NCI-H1694 (cell line): ENCODE results near the gene FES.

ENCODE experiments used
- DNase-seq: peaks from one replicate; lab custom pipeline; 2025; lab: John Stamatoyannopoulos, UW

Gene FES

DNA sequence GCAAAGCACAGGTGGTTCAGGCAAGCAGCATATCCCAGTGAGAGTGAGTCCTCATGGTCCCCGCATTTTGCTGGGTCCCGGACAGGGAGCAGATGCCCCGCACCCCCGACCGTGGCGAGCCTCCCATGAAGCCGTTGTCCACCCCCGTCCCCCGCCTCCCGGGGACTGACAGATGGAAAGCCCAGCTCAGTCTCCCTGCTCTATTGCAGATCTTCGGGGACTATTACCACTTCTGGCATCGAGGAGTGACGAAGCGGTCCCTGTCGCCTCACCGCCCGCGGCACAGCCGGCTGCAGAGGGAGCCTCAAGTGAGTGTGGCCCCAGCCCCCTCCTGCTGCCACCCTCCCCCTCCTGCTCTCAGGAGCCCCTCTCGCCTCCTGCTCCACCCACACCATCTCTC is 8.3 kb upstream of the FES start:
- no peak for DNase-seq

DNA sequence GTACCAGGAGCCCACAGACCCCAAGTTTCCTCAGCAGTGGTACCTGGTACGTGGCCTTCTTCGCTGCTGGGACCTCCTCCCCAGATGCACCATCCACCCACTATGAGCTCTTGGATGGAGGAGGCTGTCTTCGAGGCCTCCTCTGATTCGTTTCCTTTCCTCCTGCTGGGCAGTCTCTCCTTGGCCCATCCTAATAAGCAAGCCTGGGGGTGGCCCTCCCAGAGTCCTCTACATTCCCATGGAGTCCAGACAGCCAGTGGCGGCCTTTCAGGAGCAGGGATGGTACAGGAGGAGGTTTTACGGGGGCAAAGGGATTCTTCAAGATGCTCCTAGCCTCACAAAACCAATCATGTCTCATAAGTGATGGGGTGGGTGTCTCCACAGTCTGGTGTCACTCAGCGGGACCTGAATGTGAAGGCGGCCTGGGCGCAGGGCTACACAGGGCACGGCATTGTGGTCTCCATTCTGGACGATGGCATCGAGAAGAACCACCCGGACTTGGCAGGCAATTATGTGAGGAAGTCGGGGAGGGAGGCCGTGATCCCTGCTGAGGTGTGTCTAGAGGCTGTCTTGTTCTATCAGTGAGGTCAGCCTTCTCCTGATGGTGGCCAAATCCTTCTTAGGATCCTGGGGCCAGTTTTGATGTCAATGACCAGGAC is 7.7 kb upstream of the FES start:
- DNase-seq, result no peak

DNA sequence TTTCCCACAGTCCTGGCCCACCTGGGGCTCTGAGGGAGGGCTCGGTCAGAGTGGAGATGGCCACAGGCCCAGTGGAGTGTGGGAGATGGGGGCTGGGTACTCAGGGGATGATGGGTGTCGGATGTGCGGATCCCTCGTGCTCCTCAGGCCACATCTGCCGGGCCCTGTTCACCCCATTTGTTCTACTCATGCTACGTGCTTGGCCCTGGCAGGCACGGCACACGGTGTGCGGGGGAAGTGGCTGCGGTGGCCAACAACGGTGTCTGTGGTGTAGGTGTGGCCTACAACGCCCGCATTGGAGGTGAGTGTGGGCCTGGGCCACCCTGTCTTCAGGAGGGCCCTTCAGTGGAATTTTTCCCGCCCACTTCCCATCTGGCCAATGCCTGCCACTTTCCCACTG is 7.0 kb upstream of the FES start:
- DNase-seq, result no peak

DNA sequence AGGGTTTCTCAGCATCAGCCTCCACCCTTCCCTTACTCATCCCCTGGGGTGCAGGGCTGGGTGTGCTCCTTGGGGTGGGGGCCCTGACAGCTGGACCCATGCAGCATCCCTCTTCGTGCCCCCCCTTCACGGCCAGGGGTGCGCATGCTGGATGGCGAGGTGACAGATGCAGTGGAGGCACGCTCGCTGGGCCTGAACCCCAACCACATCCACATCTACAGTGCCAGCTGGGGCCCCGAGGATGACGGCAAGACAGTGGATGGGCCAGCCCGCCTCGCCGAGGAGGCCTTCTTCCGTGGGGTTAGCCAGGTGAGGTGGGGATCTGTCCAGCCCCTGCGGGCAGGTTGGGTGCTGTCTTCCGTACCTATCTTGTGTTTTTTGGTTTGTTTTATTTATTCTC is 6.3 kb upstream of the FES start:
- no peak for DNase-seq

DNA sequence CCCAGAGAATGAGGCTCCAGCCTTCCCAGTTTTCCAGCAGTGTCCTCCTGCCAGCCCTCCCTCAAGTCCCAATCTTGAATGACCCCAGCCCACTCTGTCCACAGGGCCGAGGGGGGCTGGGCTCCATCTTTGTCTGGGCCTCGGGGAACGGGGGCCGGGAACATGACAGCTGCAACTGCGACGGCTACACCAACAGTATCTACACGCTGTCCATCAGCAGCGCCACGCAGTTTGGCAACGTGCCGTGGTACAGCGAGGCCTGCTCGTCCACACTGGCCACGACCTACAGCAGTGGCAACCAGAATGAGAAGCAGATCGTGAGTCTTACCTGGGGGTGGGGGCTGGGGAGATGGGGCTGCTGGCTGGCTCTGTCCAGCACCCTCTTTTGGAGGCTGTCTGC is 5.6 kb upstream of the FES start:
- no peak for DNase-seq

DNA sequence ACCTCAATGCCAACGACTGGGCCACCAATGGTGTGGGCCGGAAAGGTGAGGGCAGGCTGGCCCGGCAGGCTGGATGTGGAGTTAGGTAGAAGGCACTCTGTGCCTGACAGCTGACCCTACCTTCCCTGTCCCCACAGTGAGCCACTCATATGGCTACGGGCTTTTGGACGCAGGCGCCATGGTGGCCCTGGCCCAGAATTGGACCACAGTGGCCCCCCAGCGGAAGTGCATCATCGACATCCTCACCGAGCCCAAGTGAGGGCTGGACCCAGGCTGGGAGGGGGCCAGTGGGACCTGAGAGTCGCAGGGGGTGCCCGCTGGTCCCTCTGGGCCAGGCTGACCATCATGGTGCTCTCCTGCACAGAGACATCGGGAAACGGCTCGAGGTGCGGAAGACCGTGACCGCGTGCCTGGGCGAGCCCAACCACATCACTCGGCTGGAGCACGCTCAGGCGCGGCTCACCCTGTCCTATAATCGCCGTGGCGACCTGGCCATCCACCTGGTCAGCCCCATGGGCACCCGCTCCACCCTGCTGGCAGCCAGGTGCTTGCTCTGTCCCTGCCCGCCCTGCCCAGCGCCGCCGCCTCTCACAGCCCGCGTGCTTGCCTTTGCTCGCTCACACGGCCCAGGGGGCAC is 4.5 kb upstream of the FES start:
- no peak for DNase-seq

DNA sequence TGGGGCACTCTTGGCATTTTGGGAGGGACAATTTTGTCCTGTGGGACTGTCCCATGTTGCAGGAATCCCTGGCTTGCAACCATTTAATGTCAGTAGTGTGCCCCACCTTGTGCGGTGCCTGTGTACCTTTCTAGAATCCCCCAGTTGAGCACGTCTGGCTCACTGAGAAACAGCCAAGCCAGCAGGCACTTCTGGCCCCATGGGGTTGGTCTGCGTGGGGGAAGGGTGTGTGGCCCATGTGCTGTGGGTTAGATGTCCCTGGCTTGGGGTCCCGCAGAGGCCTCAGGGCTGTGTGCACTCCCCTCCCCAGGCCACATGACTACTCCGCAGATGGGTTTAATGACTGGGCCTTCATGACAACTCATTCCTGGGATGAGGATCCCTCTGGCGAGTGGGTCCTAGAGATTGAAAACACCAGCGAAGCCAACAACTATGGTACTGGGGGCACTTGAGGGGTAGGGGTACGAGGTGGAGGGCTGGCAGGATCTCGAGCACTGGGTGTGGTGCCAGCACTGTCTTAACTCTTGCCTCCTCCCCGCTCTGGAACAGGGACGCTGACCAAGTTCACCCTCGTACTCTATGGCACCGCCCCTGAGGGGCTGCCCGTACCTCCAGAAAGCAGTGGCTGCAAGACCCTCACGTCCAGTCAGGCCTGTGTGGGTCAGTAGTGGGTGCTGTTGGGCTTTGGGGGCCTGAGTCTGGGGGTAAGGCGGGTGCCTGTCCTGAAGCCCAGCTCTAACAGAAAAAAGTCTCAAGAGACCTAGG is 3.7 kb upstream of the FES start:
- DNase-seq, result no peak

DNA sequence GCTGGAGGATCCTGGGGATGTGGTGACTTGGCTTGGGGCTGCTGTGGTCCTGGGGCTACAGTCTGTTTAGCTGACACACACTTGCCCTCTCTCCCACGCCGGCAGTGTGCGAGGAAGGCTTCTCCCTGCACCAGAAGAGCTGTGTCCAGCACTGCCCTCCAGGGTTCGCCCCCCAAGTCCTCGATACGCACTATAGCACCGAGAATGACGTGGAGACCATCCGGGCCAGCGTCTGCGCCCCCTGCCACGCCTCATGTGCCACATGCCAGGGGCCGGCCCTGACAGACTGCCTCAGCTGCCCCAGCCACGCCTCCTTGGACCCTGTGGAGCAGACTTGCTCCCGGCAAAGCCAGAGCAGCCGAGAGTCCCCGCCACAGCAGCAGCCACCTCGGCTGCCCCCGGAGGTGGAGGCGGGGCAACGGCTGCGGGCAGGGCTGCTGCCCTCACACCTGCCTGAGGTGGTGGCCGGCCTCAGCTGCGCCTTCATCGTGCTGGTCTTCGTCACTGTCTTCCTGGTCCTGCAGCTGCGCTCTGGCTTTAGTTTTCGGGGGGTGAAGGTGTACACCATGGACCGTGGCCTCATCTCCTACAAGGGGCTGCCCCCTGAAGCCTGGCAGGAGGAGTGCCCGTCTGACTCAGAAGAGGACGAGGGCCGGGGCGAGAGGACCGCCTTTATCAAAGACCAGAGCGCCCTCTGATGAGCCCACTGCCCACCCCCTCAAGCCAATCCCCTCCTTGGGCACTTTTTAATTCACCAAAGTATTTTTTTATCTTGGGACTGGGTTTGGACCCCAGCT is 2.9 kb upstream of the FES start:
- no peak for DNase-seq

DNA sequence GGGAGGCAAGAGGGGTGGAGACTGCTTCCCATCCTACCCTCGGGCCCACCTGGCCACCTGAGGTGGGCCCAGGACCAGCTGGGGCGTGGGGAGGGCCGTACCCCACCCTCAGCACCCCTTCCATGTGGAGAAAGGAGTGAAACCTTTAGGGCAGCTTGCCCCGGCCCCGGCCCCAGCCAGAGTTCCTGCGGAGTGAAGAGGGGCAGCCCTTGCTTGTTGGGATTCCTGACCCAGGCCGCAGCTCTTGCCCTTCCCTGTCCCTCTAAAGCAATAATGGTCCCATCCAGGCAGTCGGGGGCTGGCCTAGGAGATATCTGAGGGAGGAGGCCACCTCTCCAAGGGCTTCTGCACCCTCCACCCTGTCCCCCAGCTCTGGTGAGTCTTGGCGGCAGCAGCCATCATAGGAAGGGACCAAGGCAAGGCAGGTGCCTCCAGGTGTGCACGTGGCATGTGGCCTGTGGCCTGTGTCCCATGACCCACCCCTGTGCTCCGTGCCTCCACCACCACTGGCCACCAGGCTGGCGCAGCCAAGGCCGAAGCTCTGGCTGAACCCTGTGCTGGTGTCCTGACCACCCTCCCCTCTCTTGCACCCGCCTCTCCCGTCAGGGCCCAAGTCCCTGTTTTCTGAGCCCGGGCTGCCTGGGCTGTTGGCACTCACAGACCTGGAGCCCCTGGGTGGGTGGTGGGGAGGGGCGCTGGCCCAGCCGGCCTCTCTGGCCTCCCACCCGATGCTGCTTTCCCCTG is 2.2 kb upstream of the FES start:
- DNase-seq, result no peak

DNA sequence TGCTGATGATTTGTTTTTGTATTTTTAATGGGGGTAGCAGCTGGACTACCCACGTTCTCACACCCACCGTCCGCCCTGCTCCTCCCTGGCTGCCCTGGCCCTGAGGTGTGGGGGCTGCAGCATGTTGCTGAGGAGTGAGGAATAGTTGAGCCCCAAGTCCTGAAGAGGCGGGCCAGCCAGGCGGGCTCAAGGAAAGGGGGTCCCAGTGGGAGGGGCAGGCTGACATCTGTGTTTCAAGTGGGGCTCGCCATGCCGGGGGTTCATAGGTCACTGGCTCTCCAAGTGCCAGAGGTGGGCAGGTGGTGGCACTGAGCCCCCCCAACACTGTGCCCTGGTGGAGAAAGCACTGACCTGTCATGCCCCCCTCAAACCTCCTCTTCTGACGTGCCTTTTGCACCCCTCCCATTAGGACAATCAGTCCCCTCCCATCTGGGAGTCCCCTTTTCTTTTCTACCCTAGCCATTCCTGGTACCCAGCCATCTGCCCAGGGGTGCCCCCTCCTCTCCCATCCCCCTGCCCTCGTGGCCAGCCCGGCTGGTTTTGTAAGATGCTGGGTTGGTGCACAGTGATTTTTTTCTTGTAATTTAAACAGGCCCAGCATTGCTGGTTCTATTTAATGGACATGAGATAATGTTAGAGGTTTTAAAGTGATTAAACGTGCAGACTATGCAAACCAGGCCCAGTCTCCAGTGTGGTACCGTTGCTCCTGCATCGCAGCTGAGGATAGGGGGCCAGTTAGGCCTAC is 1.4 kb upstream of the FES start:
- no peak for DNase-seq

DNA sequence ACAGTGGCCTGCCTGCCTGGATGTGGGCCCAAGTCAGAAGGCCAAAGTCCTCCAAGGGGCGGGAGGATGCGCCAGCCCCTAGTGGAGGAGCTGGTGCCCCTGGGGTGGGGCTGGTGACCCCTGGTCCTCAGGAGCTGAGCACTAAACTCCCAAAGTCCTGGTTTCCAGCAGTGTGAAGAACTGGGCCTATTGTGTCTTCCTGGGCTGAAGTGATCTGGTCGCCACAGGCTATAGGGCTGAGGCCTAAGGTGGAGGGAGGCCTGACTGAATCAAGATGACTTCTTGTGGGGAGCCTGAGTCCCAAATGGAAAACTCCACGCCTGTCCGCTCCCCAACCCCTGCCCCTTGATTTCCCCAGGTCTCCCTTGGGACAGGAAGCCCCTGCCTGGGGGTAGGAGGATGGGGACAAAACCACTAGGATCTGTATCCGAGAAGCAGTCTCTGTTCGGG is 753 bp upstream of the FES start:
- no peak for DNase-seq

DNA sequence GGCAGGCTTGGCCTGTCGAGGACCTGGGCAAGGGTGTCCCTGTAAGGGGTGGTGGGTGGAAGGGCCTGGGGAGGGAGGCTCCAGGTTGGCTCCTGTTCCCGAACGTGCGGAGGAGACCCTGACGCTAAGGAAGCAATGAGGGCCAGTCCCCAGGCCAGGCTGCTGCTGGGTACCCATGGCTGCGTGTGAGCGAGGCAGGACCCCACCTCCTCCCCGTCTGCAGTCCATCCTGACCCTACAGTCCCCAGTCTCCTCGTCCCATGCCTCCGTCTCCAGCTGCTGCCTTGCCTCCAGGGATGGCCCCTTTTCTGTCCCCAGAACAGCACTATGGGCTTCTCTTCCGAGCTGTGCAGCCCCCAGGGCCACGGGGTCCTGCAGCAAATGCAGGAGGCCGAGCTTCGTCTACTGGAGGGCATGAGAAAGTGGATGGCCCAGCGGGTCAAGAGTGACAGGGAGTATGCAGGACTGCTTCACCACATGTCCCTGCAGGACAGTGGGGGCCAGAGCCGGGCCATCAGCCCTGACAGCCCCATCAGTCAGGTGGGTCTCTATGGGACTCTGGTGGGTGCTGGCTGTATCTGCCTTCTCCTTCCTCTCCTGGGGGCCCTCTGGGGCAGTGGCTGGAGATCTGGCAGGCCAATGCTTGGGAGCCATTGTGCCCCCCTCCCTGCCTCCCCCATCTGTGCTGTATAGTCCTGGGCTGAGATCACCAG is 571 bp downstream of the FES start:
- DNase-seq, result no peak

DNA sequence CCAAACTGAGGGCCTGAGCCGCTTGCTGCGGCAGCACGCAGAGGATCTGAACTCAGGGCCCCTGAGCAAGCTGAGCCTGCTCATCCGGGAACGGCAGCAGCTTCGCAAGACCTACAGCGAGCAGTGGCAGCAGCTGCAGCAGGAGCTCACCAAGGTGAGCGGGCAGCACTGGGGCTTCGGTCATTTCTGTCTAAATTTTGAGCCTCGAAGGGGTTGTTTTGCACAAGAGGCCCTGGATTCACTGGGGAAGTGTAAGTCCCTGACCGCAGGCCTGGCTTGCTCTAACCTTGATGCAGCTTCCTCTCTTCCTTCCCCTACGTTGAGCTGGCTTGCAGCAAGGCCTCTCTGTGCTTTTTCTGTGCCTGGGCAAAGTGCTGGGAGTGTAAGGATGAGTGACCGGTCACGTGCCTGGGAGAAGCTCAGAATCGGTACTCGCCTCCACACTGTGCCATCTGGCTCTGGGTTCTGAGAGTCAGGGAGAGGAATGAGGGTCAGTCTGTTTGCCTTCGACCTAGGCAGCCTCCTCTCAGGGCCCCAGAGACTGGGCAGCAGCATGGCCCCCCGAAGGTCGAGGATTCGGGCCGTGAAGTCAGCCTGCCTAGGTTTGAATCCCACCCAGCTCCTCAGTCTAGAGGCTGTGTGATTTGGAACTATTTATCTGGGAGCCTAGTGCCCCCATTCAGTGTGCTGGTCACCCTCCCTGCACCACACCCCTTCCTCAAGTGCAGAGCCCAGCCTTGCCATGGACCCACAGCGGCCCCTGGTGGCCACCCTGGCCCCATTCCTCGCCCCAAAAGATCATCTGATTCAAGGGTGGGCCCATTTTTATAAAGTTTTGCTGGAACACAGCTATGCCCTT is 1.4 kb downstream of the FES start:
- DNase-seq, result peak; percentile 42

DNA sequence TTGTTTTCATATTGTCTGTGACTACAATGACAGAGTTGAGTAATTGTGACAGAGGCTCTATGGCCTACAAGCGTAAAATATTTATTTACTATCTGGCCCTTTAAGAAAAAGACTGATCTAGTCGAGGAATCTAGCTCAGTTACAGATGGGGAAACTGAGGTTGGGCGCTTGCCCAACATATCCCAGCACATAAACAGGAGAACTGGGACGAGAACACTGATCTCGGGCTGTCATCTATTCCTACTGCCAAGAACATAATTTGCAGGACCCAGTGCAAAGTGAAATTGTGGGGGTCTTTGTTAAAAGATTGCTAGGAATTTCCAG is 1.9 kb downstream of the FES start:
- no peak for DNase-seq

DNA sequence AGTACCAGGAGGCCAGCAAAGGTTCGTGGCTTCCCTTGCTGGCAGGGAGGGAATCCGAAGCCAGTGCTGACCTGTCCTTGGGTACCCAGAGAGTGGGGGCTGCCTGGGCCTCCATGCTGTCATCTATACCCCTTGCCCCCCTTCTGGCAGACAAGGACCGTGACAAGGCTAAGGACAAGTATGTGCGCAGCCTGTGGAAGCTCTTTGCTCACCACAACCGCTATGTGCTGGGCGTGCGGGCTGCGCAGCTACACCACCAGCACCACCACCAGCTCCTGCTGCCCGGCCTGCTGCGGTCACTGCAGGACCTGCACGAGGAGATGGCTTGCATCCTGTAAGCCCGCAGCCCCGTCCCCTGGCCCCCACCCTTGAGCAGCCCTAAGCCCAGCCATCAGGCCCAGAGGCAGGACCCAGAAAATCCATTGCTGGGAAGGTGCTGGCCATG is 2.8 kb downstream of the FES start:
- DNase-seq, result no peak

DNA sequence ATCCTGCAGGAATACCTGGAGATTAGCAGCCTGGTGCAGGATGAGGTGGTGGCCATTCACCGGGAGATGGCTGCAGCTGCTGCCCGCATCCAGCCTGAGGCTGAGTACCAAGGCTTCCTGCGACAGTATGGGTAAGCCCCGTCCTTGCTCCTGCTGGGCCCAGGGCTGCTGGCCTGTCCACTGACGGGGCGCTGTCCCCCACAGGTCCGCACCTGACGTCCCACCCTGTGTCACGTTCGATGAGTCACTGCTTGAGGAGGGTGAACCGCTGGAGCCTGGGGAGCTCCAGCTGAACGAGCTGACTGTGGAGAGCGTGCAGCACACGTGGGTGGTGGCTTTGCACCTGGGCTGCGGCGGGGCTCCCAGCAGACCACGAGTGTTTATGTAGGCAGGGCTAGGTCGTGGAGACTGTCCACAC is 5.0 kb downstream of the FES start:
- no peak for DNase-seq

DNA sequence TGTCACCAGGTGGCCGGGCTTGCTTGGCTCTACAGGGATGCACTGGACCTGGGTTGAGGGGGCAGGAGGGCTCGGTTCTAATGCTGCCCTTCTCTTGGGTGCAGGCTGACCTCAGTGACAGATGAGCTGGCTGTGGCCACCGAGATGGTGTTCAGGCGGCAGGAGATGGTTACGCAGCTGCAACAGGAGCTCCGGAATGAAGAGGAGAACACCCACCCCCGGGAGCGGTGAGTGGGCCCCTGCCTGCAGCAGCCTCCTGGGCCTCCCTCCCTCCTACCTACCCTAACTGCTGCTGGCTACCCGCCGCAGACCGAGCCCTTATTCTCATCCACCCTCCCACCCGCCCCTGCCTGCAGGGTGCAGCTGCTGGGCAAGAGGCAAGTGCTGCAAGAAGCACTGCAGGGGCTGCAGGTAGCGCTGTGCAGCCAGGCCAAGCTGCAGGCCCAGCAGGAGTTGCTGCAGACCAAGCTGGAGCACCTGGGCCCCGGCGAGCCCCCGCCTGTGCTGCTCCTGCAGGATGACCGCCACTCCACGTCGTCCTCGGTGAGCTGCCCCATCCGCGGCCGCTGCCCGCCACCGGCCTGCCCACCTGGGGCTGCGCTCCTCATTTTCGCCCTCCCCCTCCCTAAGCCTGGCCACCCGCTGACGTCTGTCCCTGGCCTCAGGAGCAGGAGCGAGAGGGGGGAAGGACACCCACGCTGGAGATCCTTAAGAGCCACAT is 5.6 kb downstream of the FES start:
- DNase-seq, result no peak

DNA sequence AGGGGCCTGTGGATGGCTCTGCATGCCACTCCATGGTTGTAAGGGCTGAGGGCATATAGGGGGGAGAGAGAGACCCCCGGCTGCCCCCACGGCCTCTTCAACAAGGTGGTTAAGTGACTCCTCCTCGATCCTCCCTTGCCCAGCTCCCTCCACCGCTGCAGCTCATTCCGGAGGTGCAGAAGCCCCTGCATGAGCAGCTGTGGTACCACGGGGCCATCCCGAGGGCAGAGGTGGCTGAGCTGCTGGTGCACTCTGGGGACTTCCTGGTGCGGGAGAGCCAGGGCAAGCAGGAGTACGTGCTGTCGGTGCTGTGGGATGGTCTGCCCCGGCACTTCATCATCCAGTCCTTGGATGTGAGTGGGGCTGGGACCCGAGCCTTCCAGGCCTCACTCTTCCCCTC is 6.5 kb downstream of the FES start:
- DNase-seq, result no peak
